Measurements from ENCODE around the gene C16orf92.

The C16orf92 gene

GRCh38 chr16:30069611-30070462, 46.8 kb downstream of the C16orf92 start:
- TF ChIP-seq, protein P1, sequence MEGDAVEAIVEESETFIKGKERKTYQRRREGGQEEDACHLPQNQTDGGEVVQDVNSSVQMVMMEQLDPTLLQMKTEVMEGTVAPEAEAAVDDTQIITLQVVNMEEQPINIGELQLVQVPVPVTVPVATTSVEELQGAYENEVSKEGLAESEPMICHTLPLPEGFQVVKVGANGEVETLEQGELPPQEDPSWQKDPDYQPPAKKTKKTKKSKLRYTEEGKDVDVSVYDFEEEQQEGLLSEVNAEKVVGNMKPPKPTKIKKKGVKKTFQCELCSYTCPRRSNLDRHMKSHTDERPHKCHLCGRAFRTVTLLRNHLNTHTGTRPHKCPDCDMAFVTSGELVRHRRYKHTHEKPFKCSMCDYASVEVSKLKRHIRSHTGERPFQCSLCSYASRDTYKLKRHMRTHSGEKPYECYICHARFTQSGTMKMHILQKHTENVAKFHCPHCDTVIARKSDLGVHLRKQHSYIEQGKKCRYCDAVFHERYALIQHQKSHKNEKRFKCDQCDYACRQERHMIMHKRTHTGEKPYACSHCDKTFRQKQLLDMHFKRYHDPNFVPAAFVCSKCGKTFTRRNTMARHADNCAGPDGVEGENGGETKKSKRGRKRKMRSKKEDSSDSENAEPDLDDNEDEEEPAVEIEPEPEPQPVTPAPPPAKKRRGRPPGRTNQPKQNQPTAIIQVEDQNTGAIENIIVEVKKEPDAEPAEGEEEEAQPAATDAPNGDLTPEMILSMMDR (IDR thresholded peaks at IDR 0.05), result no peak
- TF ChIP-seq ZFX (IDR thresholded peaks at IDR 0.05; ENCODE audit: borderline replicate concordance), result no peak
- 0 out of 2 replicates have a peak overlapping the region, but pooled peaks have one; percentile 33 for H3K27ac ChIP-seq

DNA sequence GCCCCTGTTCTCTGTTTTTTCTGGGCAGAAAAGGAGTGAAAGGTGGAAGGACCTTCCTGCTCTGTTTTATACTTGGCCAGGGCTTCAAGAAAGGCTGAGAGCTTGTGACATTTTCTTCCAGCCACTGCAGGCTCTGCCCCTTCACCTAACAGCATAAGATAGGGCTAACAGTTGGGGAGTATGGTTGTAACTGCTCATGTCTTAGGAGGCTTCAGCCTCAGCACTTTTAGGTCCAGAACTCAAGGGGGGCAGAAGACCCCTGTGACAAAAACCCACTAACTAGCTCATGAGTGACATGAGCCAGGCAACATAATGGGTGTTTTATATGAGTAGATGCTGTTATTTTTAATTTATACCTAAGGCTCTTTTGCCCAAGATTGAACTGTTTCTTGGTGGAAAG, 47.5 kb downstream of the C16orf92 start:
- no peak for TF ChIP-seq ZFX (IDR thresholded peaks at IDR 0.05; ENCODE audit: borderline replicate concordance)
- TF ChIP-seq, protein P1 (IDR thresholded peaks at IDR 0.05), result no peak
- peak overlapping the region; percentile 33; the same call in 1 of the 2 replicates for H3K27ac ChIP-seq
